IMR-90 (cell line): ENCODE data around the gene FCRL6. TPM values are rescaled to one million over a fixed set of nuclear protein-coding genes. Genes with fewer than 3 reads are reported as not detected.

Source experiments
- ATAC-seq: fragments of 200-7000 bp; cut with Tn5 transposase; 2 replicates; pipeline ENCODE4 v1.9.1; 2020; ENCODE audit warnings: low read depth, mild to moderate bottlenecking, moderate library complexity
- BruUV-seq: library from RNA; stranded (reverse); fragments of 400-500 nt; replicated peaks from 2 replicates; lab custom pipeline; 2021; lab: Mats Ljungman, UMichigan
- CTCF ChIA-PET: fragments of 300-600 bp; formaldehyde crosslinking; extraction: SDS; loops from one replicate; lab custom pipeline; 2021; ENCODE audit warnings: antibody characterized with exemption; lab: Yijun Ruan, JAX
- POLR2A ChIA-PET: fragments of 300-600 bp; sonication (Branson Sonifier 250); formaldehyde crosslinking; loops from one replicate; lab custom pipeline; 2022; ENCODE audit warnings: antibody characterized with exemption; ENCODE audit not compliant: unreplicated experiment; lab: Charles Lee
- DNase-seq: peaks from one replicate; pipeline ENCODE4 v3.0.0; 2013
- H2AFZ ChIP-seq: replicated peaks from 2 replicates; pipeline ENCODE3; 2013; ENCODE audit warnings: low read length, mild to moderate bottlenecking; ENCODE audit not compliant: poor library complexity
- H2AK5ac ChIP-seq: 2 replicates; pipeline ENCODE4 v1.6.1; 2013; ENCODE audit warnings: low read depth, low read length, inconsistent platforms
- H2AK9ac ChIP-seq: replicated peaks from 2 replicates; pipeline ENCODE3; 2013; ENCODE audit warnings: mild to moderate bottlenecking, low read depth, low read length, moderate library complexity; ENCODE audit not compliant: poor library complexity
- H2BK120ac ChIP-seq: 2 replicates; pipeline ENCODE4 v1.6.1; 2013; ENCODE audit warnings: low read depth, low read length, inconsistent platforms
- H2BK15ac ChIP-seq: 3 replicates; pipeline ENCODE4 v1.6.1; 2013; ENCODE audit warnings: low read depth, low read length, inconsistent platforms
- H2BK20ac ChIP-seq: 2 replicates; pipeline ENCODE4 v1.6.1; 2013; ENCODE audit warnings: low read depth, mild to moderate bottlenecking, inconsistent platforms, low read length, moderate library complexity
- H2BK5ac ChIP-seq: 2 replicates; pipeline ENCODE4 v1.6.1; 2013; ENCODE audit warnings: mild to moderate bottlenecking, low read depth, low read length, inconsistent platforms; ENCODE audit not compliant: poor library complexity, severe bottlenecking
- H3K14ac ChIP-seq: replicated peaks from 2 replicates; pipeline ENCODE4 v1.6.1; 2013; ENCODE audit warnings: low read depth, low read length, inconsistent platforms
- H3K18ac ChIP-seq: 2 replicates; pipeline ENCODE4 v1.6.1; 2013; ENCODE audit warnings: low read depth, low read length, control low read depth
- H3K23ac ChIP-seq: 2 replicates; pipeline ENCODE4 v1.6.1; 2013; ENCODE audit warnings: low read depth, low read length, inconsistent platforms
- H3K27ac ChIP-seq: 2 replicates; pipeline ENCODE4 v1.5.1; 2013; ENCODE audit warnings: mild to moderate bottlenecking, control low read depth, low read length; ENCODE audit not compliant: insufficient read depth
- H3K27me3 ChIP-seq: 2 replicates; pipeline ENCODE4 v1.6.1; 2013; ENCODE audit warnings: low read length; ENCODE audit not compliant: control insufficient read depth, insufficient read depth
- H3K36me3 ChIP-seq: 2 replicates; pipeline ENCODE4 v1.6.1; 2013; ENCODE audit warnings: low read length, mixed read lengths; ENCODE audit not compliant: control insufficient read depth, insufficient read depth
- H3K4ac ChIP-seq: 2 replicates; pipeline ENCODE4 v1.6.1; 2013; ENCODE audit warnings: low read depth, low read length, inconsistent platforms
- H3K4me1 ChIP-seq: 2 replicates; pipeline ENCODE4 v1.6.1; 2013; ENCODE audit warnings: low read length, mixed read lengths; ENCODE audit not compliant: control insufficient read depth, insufficient read depth
- H3K4me2 ChIP-seq: 2 replicates; pipeline ENCODE4 v1.6.1; 2013; ENCODE audit warnings: low read depth, mild to moderate bottlenecking, control low read depth, low read length, moderate library complexity
- H3K4me3 ChIP-seq: 2 replicates; pipeline ENCODE4 v1.5.1; 2013; ENCODE audit warnings: low read depth, mild to moderate bottlenecking, control low read depth, low read length, moderate library complexity; ENCODE audit not compliant: insufficient read depth
- H3K56ac ChIP-seq: 2 replicates; pipeline ENCODE4 v1.6.1; 2013; ENCODE audit warnings: low read length, inconsistent platforms; ENCODE audit not compliant: insufficient read depth; ENCODE audit errors: extremely low read depth
- H3K79me1 ChIP-seq, 2 experiments: 2 replicates each; pipeline ENCODE4 v1.6.1; 2013; ENCODE audit warnings: low read length in 2 of 2, inconsistent platforms in 1 of 2, low read depth in 1 of 2
- H3K9ac ChIP-seq: 2 replicates; pipeline ENCODE4 v1.6.1; 2013; ENCODE audit warnings: low read depth, low read length, control low read depth
- H3K9me1 ChIP-seq: 2 replicates; pipeline ENCODE4 v1.6.1; 2013; ENCODE audit warnings: low read length, inconsistent platforms; ENCODE audit not compliant: insufficient read depth
- H3K9me3 ChIP-seq: 2 replicates; pipeline ENCODE4 v1.6.1; 2013; ENCODE audit warnings: low read length; ENCODE audit not compliant: control insufficient read depth, insufficient read depth
- H4K20me1 ChIP-seq: 2 replicates; pipeline ENCODE4 v1.6.1; 2013; ENCODE audit warnings: low read length, inconsistent platforms; ENCODE audit not compliant: insufficient read depth
- H4K5ac ChIP-seq: 2 replicates; pipeline ENCODE4 v1.6.1; 2013; ENCODE audit warnings: mild to moderate bottlenecking, low read depth, low read length, control low read depth
- H4K8ac ChIP-seq, 2 experiments: 2 replicates each; pipeline ENCODE4 v1.6.1; 2013; ENCODE audit warnings: low read depth in 2 of 2, low read length in 2 of 2, control low read depth in 1 of 2, inconsistent platforms in 1 of 2
- H4K91ac ChIP-seq: 2 replicates; pipeline ENCODE4 v1.6.1; 2013; ENCODE audit warnings: low read depth, low read length, inconsistent platforms; ENCODE audit not compliant: insufficient read depth
- ELK1 ChIP-seq: fragments of 150-350 bp; IDR thresholded peaks from 2 replicates; pipeline ENCODE4 v1.6.1; 2016; ENCODE audit warnings: low read depth, mild to moderate bottlenecking, low read length, moderate library complexity, borderline replicate concordance
- MAFK ChIP-seq: IDR thresholded peaks from 2 replicates; pipeline ENCODE4 v1.6.1; 2012; ENCODE audit warnings: low read depth, low read length, improper control_type of control experiment
- MAZ ChIP-seq: IDR thresholded peaks from 2 replicates; pipeline ENCODE4 v1.6.1; 2012; ENCODE audit warnings: low read depth, mild to moderate bottlenecking, low read length, improper control_type of control experiment, moderate library complexity, borderline replicate concordance
- NFE2L2 ChIP-seq: fragments of 150-350 bp; IDR thresholded peaks from 2 replicates; pipeline ENCODE4 v1.6.1; 2016; ENCODE audit warnings: low read depth, mild to moderate bottlenecking, low read length
- RFX5 ChIP-seq: IDR thresholded peaks from 2 replicates; pipeline ENCODE4 v1.8.0; 2012; ENCODE audit warnings: low read depth, mild to moderate bottlenecking, low read length, moderate library complexity
- SMC3 ChIP-seq: fragments of 150-350 bp; IDR thresholded peaks from 2 replicates; pipeline ENCODE4 v1.6.1; 2016; ENCODE audit warnings: low read depth, mild to moderate bottlenecking, antibody characterized with exemption, low read length, moderate library complexity
- WGBS, 2 experiments: methylation state at CpG; one replicate each; pipeline versions ENCODE4 v1.1.5 to v1.1.7; 2013; ENCODE audit warnings: missing lambda C conversion rate in 2 of 2; ENCODE audit not compliant: insufficient read length in 1 of 2; ENCODE audit errors: extremely low coverage in 2 of 2; 5-methylcytosine and 5-hydroxymethylcytosine counted together
- dilution Hi-C: fragments of 300-500 bp; cut with HindIII; formaldehyde crosslinking; loops from one replicate; pipeline ENCODE4 v1.14.3; 2018; ENCODE audit warnings: low sequenced_read_pairs; ENCODE audit not compliant: unreplicated experiment
- in situ Hi-C: fragments of 300-500 bp; cut with MboI; formaldehyde crosslinking; loops from 3 replicates; pipeline ENCODE4 v1.14.3; 2019; ENCODE audit warnings: low sequenced_read_pairs, inconsistent platforms, mixed read lengths
- intact Hi-C: fragments of 100-400 bp; cut with micrococcal nuclease; formaldehyde crosslinking; loops from 2 replicates; pipeline ENCODE4 v1.10.0; 2022
- microRNA-seq, 2 experiments: library from miRNA; stranded (forward) in 1 of 2; unstranded in 1 of 2; fragments of 10-50 nt in 1 of 2; fragments of <30 nt in 1 of 2; gene quantifications in 1 of 2; microRNA quantifications in 1 of 2; one replicate each; pipeline versions ENCODE3 to v1.1.0; 2013 to 2020; ENCODE audit not compliant: insufficient read depth in 1 of 2, insufficient read length in 1 of 2, unreplicated experiment in 1 of 2
- polyA plus RNA-seq, 3 experiments: library from polyadenylated mRNA; depleted of rRNA; stranded (reverse); fragments of >200 nt; gene quantifications; 2 replicates each; pipeline ENCODE4 v1.2.3, GENCODE V29; 2012; ENCODE audit warnings: low replicate concordance in 1 of 3
- small RNA-seq, 5 experiments: library from RNA; depleted of rRNA; stranded (forward); fragments of <200 nt; gene quantifications; one replicate each; pipeline ENCODE3, GENCODE V24; 2012
- total RNA-seq: library from RNA; depleted of rRNA; stranded (reverse); fragments of >200 nt; gene quantifications from 2 replicates; pipeline ENCODE4 v1.2.3, GENCODE V29; 2012; rRNA removed
- TF ChIP-seq, protein P1 (sequence below): fragments of 150-350 bp; IDR thresholded peaks from 2 replicates; pipeline ENCODE4 v1.6.1; 2017; ENCODE audit warnings: mild to moderate bottlenecking, antibody characterized with exemption, low read length, low read depth

The FCRL6 gene
- total and polyA plus RNA-seq, 2 of the 4 experiments (the other 2 are of a cell fraction): not detected

DNA sequence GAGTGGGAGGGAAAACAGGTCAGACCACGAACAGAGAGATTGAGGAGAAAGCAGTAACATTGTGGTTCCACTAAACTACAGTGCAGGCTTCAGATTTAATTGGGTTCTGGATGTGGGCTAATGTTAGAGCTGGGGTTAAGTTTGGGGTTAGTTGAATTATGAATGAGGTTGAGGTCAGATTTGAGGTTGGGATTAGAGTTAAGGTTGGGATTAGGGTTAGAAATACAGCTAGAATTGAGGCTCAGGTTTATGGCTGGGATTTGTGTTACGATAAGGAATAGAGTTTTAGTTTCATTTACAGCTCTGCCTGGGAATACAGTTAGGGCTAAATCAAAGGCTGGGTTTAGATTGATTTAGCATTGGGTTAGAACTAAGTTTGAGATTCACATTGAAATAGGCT, 62.1 kb downstream of the FCRL6 start:
- Histone ChIP-seq H4K20me1 (no peaks in the 10 kb centered on the region), H3K56ac (no peak overlapping the region), H2AFZ (no peak overlapping the region), H4K5ac (no peak overlapping the region), H2BK15ac (no peak overlapping the region), H3K23ac (no peak overlapping the region), H3K4me1 (peaks cover 3% of the 10 kb centered on the region), H2AK9ac (no peak overlapping the region), H2BK20ac (no peak overlapping the region), H4K8ac (no peak overlapping the region), H2BK5ac (no peak overlapping the region), H3K18ac (no peak overlapping the region), H3K36me3 (no peaks in the 10 kb centered on the region), H4K91ac (no peak overlapping the region), H3K14ac (no peak overlapping the region), H2BK120ac (no peak overlapping the region), H3K27ac (no peak overlapping the region), H3K4ac (no peak overlapping the region), H3K9me1 (0 out of 2 replicates have a peak, but pooled peaks cover 7% of the 10 kb centered on the region), H3K9ac (no peak overlapping the region), H2AK5ac (no peak overlapping the region), H3K27me3 (peaks cover 2% of the 10 kb centered on the region; the same call in 1 of the 2 replicates), H3K4me3 (no peak overlapping the region), H3K4me2 (no peak overlapping the region), H3K79me1 (no peaks in the 10 kb centered on the region), H3K9me3 (no peaks in the 10 kb centered on the region)
- intact Hi-C loops: no loop called here
- no peak for ATAC-seq
- 89% methylated on average over 1 of the region's 2 CpGs; no CpG with 5 or more reads in 1 of the 2 experiments for WGBS, 2 experiments
- in situ Hi-C loops: no loop called here
- TF ChIP-seq SMC3: no peak
- TF ChIP-seq, protein P1, sequence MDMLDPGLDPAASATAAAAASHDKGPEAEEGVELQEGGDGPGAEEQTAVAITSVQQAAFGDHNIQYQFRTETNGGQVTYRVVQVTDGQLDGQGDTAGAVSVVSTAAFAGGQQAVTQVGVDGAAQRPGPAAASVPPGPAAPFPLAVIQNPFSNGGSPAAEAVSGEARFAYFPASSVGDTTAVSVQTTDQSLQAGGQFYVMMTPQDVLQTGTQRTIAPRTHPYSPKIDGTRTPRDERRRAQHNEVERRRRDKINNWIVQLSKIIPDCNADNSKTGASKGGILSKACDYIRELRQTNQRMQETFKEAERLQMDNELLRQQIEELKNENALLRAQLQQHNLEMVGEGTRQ: no peak
- TF ChIP-seq MAZ: no peak
- no peak for TF ChIP-seq RFX5
- TF ChIP-seq ELK1: no peak
- TF ChIP-seq NFE2L2: no peak
- TF ChIP-seq MAFK: no peak
- BruUV-seq: no TSS peak
- CTCF ChIA-PET: no interaction called here
- POLR2A ChIA-PET: no interaction called here
- DNase-seq: no peak
- dilution Hi-C loops: no loop called here

Small RNAs within 50 kb of the gene (microRNA-seq; reads per million reads assigned to microRNA genes)
- gene RF00570 (ENCODE audit: insufficient read depth, insufficient read length): not detected

Small RNAs within 50 kb of the gene (small RNA-seq; reads per million reads assigned to genes)
- gene RF00570: 0 reads per million in 5 experiments

Other genes starting within 250 kb of the FCRL6 start
- not detected in 2 replicates for gene APCS, start 214.5 kb upstream of the FCRL6 start, total RNA-seq
- not detected in 2 replicates for gene APCS, start 214.5 kb upstream of the FCRL6 start, polyA plus RNA-seq (2012; rRNA removed)
- not detected in 2 replicates for gene CRP, start 87.8 kb upstream of the FCRL6 start, total RNA-seq
- not detected in 2 replicates for gene CRP, start 87.8 kb upstream of the FCRL6 start, polyA plus RNA-seq (2012; rRNA removed)
- 4.1 and 4.2 TPM in 2 replicates for gene DUSP23, start 21.4 kb upstream of the FCRL6 start, total RNA-seq
- gene DUSP23, start 21.4 kb upstream of the FCRL6 start, polyA plus RNA-seq (2012; rRNA removed): 12.9 and 16.2 TPM in 2 replicates
- not detected in 2 replicates for gene SLAMF8, start 24.5 kb downstream of the FCRL6 start, total RNA-seq
- gene SLAMF8, start 24.5 kb downstream of the FCRL6 start, polyA plus RNA-seq (2012; rRNA removed): 0.04 and 0.07 TPM in 2 replicates
- gene VSIG8, start 60.3 kb downstream of the FCRL6 start, total RNA-seq: not detected in 2 replicates
- gene VSIG8, start 60.3 kb downstream of the FCRL6 start, polyA plus RNA-seq (2012; rRNA removed): not detected in 2 replicates
- 0.56 and 0.72 TPM in 2 replicates for gene CFAP45, start 97.8 kb downstream of the FCRL6 start, total RNA-seq
- 0.51 and 0.55 TPM in 2 replicates for gene CFAP45, start 97.8 kb downstream of the FCRL6 start, polyA plus RNA-seq (2012; rRNA removed)
- gene TAGLN2, start 123.1 kb downstream of the FCRL6 start, total RNA-seq: 365 and 440 TPM in 2 replicates
- gene TAGLN2, start 123.1 kb downstream of the FCRL6 start, polyA plus RNA-seq (2012; rRNA removed): 634 and 646 TPM in 2 replicates
- not detected in 2 replicates for gene IGSF9, start 143.3 kb downstream of the FCRL6 start, total RNA-seq
- 0.05 and 0.07 TPM in 2 replicates for gene IGSF9, start 143.3 kb downstream of the FCRL6 start, polyA plus RNA-seq (2012; rRNA removed)
- gene SLAMF9, start 151.9 kb downstream of the FCRL6 start, total RNA-seq: 0.18 and 0.28 TPM in 2 replicates
- gene SLAMF9, start 151.9 kb downstream of the FCRL6 start, polyA plus RNA-seq (2012; rRNA removed): 0.27 and 0.67 TPM in 2 replicates
- gene PIGM, start 229.6 kb downstream of the FCRL6 start, total RNA-seq: 2.9 and 4.4 TPM in 2 replicates
- gene PIGM, start 229.6 kb downstream of the FCRL6 start, polyA plus RNA-seq (2012; rRNA removed): 2.8 and 2.9 TPM in 2 replicates